K562 (cell line): ENCODE results near the gene FAM107B. TPM values are rescaled to one million over a fixed set of nuclear protein-coding genes. Genes with fewer than 3 reads are reported as not detected.

Source experiments
- ATAC-seq: fragments of 200-7000 bp; cut with Tn5 transposase; 3 replicates; pipeline ENCODE4 v1.9.1; 2020; ENCODE audit warnings: moderate library complexity
- BruUV-seq: library from RNA; stranded (reverse); fragments of 400-500 nt; replicated peaks from 2 replicates; lab custom pipeline; 2021; lab: Mats Ljungman, UMichigan
- CTCF ChIA-PET: fragments of 300-600 bp; formaldehyde crosslinking; extraction: SDS; loops from one replicate; lab custom pipeline; 2021; ENCODE audit warnings: low intra/inter-chr PET ratio; lab: Yijun Ruan, JAX
- POLR2A ChIA-PET: fragments of 300-600, 350-650 bp; sonication (Branson Sonifier 250); formaldehyde crosslinking; extraction: SDS; loops from one replicate; lab custom pipeline; 2021; ENCODE audit warnings: antibody characterized with exemption, inconsistent platforms; lab: Yijun Ruan, JAX
- DNase-seq, 4 experiments: peaks; one replicate each; pipeline versions ENCODE4 v3.0.0 to v3.0.0-alpha.2; 2011 to 2018; ENCODE audit warnings: low spot score in 3 of 4, mixed read lengths in 3 of 4; ENCODE audit errors: extremely low read depth in 1 of 4
- FAIRE-seq: peaks from 2 replicates; lab custom pipeline; 2011; peaks lifted over from hg19 to GRCh38; lab: Jason Lieb, UNC
- H2AFZ ChIP-seq: 2 replicates; pipeline ENCODE4 v1.6.0; 2011; ENCODE audit warnings: low read depth, low read length, control low read depth, inconsistent platforms
- H3K27ac ChIP-seq: fragments of 200-600 bp; 3 replicates; pipeline ENCODE4 v1.8.0; 2011; ENCODE audit warnings: low read depth, mild to moderate bottlenecking, control low read depth, inconsistent platforms, low read length, moderate library complexity, mixed read lengths; ENCODE audit errors: extremely low read depth
- H3K27me3 ChIP-seq, 2 experiments: fragments of 300-600 bp in 1 of 2; 2 replicates in 1 of 2; 3 replicates in 1 of 2; pipeline versions ENCODE4 v1.6.0 to v1.8.0; 2011; ENCODE audit warnings: inconsistent platforms in 2 of 2, low read length in 2 of 2, mild to moderate bottlenecking in 1 of 2, mixed read lengths in 1 of 2, moderate library complexity in 1 of 2; ENCODE audit not compliant: control insufficient read depth in 2 of 2, insufficient read depth in 2 of 2
- H3K36me3 ChIP-seq: fragments of 300-600 bp; 3 replicates; pipeline ENCODE4 v1.8.0; 2011; ENCODE audit warnings: mild to moderate bottlenecking, low read length, inconsistent platforms; ENCODE audit not compliant: control insufficient read depth, insufficient read depth
- H3K4me1 ChIP-seq, 2 experiments: fragments of 200-600 bp in 1 of 2; replicated peaks in 1 of 2; 2 replicates in 1 of 2; 3 replicates in 1 of 2; pipeline versions ENCODE4 v1.5.1 to v1.8.0; 2011; ENCODE audit warnings: inconsistent platforms in 2 of 2, low read length in 2 of 2, mild to moderate bottlenecking in 1 of 2, mixed read lengths in 1 of 2, moderate library complexity in 1 of 2; ENCODE audit not compliant: control insufficient read depth in 2 of 2, insufficient read depth in 2 of 2
- H3K4me2 ChIP-seq: 2 replicates; pipeline ENCODE4 v1.6.1; 2011; ENCODE audit warnings: low read length, control low read depth, inconsistent platforms, mixed read lengths; ENCODE audit not compliant: insufficient read depth
- H3K4me3 ChIP-seq: fragments of 200-600 bp; sonication (generic), shearing (Covaris generic); 2 replicates; pipeline ENCODE4 v1.5.1; 2016; ENCODE audit warnings: control low read depth, inconsistent platforms
- H3K79me2 ChIP-seq: fragments of 200-600 bp; 3 replicates; pipeline ENCODE4 v1.8.0; 2011; ENCODE audit warnings: low read length, inconsistent platforms; ENCODE audit not compliant: control insufficient read depth, insufficient read depth
- H3K9ac ChIP-seq, 2 experiments: 2 replicates each; pipeline versions ENCODE4 v1.6.0 to v1.6.1; 2011; ENCODE audit warnings: low read depth in 2 of 2, low read length in 2 of 2, control low read depth in 1 of 2, inconsistent platforms in 1 of 2, mild to moderate bottlenecking in 1 of 2, mixed read lengths in 1 of 2; ENCODE audit not compliant: insufficient read depth in 1 of 2
- H3K9me1 ChIP-seq: one replicate; pipeline ENCODE4 v1.6.0; 2011; ENCODE audit warnings: inconsistent platforms, mild to moderate bottlenecking, low read length, moderate library complexity; ENCODE audit not compliant: control insufficient read depth, insufficient read depth
- H3K9me3 ChIP-seq: replicated peaks from 2 replicates; pipeline ENCODE4 v1.5.1; 2011; ENCODE audit warnings: low read depth, low read length, inconsistent platforms; ENCODE audit not compliant: control insufficient read depth, insufficient read depth
- H4K20me1 ChIP-seq: replicated peaks from 2 replicates; pipeline ENCODE4 v1.6.1; 2011; ENCODE audit warnings: low read length, inconsistent platforms, mixed read lengths; ENCODE audit not compliant: control insufficient read depth, insufficient read depth
- ILF3 ChIP-seq: fragments of 450-650 bp; IDR thresholded peaks from 2 replicates; pipeline ENCODE4 v1.6.1; 2018; ENCODE audit warnings: antibody characterized with exemption, mild to moderate bottlenecking, moderate library complexity, borderline replicate concordance
- PHTF2 ChIP-seq: fragments of 250-450 bp; sonication (Bioruptor Pico); IDR thresholded peaks from 2 replicates; pipeline ENCODE4 v1.5.0; 2021; ENCODE audit warnings: mild to moderate bottlenecking
- SMARCC2 ChIP-seq: fragments of 450-650 bp; IDR thresholded peaks from 2 replicates; pipeline ENCODE4 v1.6.1; 2017; ENCODE audit warnings: antibody characterized with exemption, moderate library complexity, mild to moderate bottlenecking, low read depth
- SRSF7 ChIP-seq: fragments of 200-400 bp; formaldehyde crosslinking; optimal IDR thresholded peaks from 2 replicates; pipeline ENCODE3; 2017; ENCODE audit warnings: mild to moderate bottlenecking, low read depth, low read length
- XRCC3 ChIP-seq: fragments of 450-650 bp; IDR thresholded peaks from 2 replicates; pipeline ENCODE4 v1.6.1; 2017; ENCODE audit warnings: mild to moderate bottlenecking, moderate library complexity
- ZBTB7A ChIP-seq: IDR thresholded peaks from 2 replicates; pipeline ENCODE4 v1.6.1; 2011; ENCODE audit warnings: low read depth, mild to moderate bottlenecking, low read length, moderate library complexity, borderline replicate concordance; ENCODE audit not compliant: control insufficient read depth
- ZC3H8 ChIP-seq: fragments of 450-650 bp; IDR thresholded peaks from 2 replicates; pipeline ENCODE4 v1.6.1; 2017
- ZNF12 ChIP-seq: sonication (generic); formaldehyde crosslinking; IDR thresholded peaks from 2 replicates; pipeline ENCODE4 v1.4.0; 2020; ENCODE audit warnings: mild to moderate bottlenecking, missing genetic modification reagents
- ZNF561 ChIP-seq: fragments of 450-650 bp; formaldehyde crosslinking; conservative IDR thresholded peaks from 2 replicates; pipeline ENCODE4 v1.4.0; 2020; ENCODE audit warnings: mild to moderate bottlenecking, moderate library complexity
- WGBS: fragments of 100-300 bp; shearing (Covaris generic); methylation state at CpG from one replicate; pipeline ENCODE4 v1.1.6; 2016; ENCODE audit warnings: low coverage, mixed read lengths; ENCODE audit not compliant: insufficient coverage; ENCODE audit errors: missing lambda C conversion rate; 5-methylcytosine and 5-hydroxymethylcytosine counted together
- in situ Hi-C: fragments of 300-500 bp; cut with MboI; formaldehyde crosslinking; loops from 4 replicates; pipeline ENCODE4 v1.15.0; 2018; ENCODE audit warnings: inconsistent platforms, mixed read lengths
- intact Hi-C: fragments of 100-400 bp; cut with micrococcal nuclease; formaldehyde crosslinking; loops from 2 replicates; pipeline ENCODE4 v1.14.2; 2022
- polyA plus RNA-seq, 8 experiments: library from polyadenylated mRNA; depleted of rRNA in 4 of 8; stranded (reverse) in 5 of 8; unstranded in 3 of 8; fragments of >200 nt; fragmentation: Nextera tagmentation in 2 of 8; fragmentation: Illumina TruSeq in 1 of 8; extraction: Ambion mirVana in 2 of 8; extraction: Trizol in 1 of 8; gene quantifications; 2 replicates each; pipeline versions ENCODE4 v1.2.1 to v1.2.3, GENCODE V29; 2011 to 2014; ENCODE audit warnings: inconsistent platforms in 1 of 8, missing spikeins in 1 of 8
- total RNA-seq, 7 experiments: library from RNA; depleted of rRNA in 6 of 7; stranded (reverse); fragments of >200 nt in 6 of 7; fragmentation: Illumina TruSeq in 2 of 7; extraction: Trizol in 2 of 7; gene quantifications; 2 replicates each; pipeline versions ENCODE4 v1.2.1 to v1.2.3, GENCODE V29; 2011 to 2021; ENCODE audit warnings: low replicate concordance in 1 of 7
- TF ChIP-seq, protein P1 (sequence below): fragments of 450-650 bp; formaldehyde crosslinking; IDR thresholded peaks from 2 replicates; pipeline ENCODE4 v1.4.0; 2020; ENCODE audit warnings: mild to moderate bottlenecking, mixed read lengths
- TF ChIP-seq, protein P2 (sequence below): fragments of 450-650 bp; formaldehyde crosslinking; IDR thresholded peaks from 2 replicates; pipeline ENCODE4 v1.4.0; 2022; ENCODE audit warnings: missing genetic modification characterization

FAM107B gene
- total and polyA plus RNA-seq, 9 of the 15 experiments (the other 6 are each of a cell fraction or from before 2014, with no cell fraction given) = 0.40 to 2.8 (median 1.4) TPM

DNA sequence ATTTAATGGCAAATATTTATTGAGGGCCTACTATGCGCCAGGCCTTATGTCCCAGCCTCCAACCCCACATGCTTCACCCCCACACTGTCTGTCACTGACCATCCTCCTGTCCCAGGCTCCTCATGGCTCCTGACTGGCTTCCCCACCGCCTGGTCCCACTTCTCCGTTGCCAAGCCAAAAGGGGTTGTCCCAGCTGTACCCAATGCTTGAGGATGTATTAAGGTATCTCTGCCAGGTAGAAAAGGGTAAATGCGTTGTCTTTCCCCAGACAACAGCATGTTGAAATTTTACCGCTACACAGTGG, 275.1 kb downstream of the FAM107B start:
- Histone ChIP-seq H3K9ac (no peak overlapping the region), H3K4me3 (no peak overlapping the region), H3K9me3 (no peaks in the 10 kb centered on the region), H3K9me1 (no peaks in the 10 kb centered on the region), H3K27ac (no peak overlapping the region), H3K36me3 (no peaks in the 10 kb centered on the region), H3K4me1 (no peaks in the 10 kb centered on the region), H3K27me3 (peaks cover 0 to 29% of the 10 kb centered on the region in 2 experiments; a peak in 2 of 5 replicates), H4K20me1 (no peaks in the 10 kb centered on the region), H3K79me2 (no peaks in the 10 kb centered on the region), H3K4me2 (no peak overlapping the region), H2AFZ (no peak overlapping the region)
- FAIRE-seq (no peak), ATAC-seq (no peak), DNase-seq (no peak)
- CTCF ChIA-PET = interaction anchor here (1.0 to 2.4 kb wide), 2 partner anchors 472 to 607 kb away, joined by 5 to 15 read pairs; no protein-coding TSS in a partner anchor
- intact Hi-C loops = loop anchor here (5.0 kb wide), 2 partner anchors 58 to 473 kb away; no protein-coding TSS in a partner anchor
- POLR2A ChIA-PET = no interaction called here
- TF ChIP-seq SMARCC2 = no peak
- no peak for TF ChIP-seq PHTF2 (CRISPR knock-in tag)
- no peak for TF ChIP-seq XRCC3
- no peak for TF ChIP-seq ZBTB7A
- no peak for TF ChIP-seq ZC3H8
- no peak for TF ChIP-seq ZNF561
- TF ChIP-seq, protein P1, sequence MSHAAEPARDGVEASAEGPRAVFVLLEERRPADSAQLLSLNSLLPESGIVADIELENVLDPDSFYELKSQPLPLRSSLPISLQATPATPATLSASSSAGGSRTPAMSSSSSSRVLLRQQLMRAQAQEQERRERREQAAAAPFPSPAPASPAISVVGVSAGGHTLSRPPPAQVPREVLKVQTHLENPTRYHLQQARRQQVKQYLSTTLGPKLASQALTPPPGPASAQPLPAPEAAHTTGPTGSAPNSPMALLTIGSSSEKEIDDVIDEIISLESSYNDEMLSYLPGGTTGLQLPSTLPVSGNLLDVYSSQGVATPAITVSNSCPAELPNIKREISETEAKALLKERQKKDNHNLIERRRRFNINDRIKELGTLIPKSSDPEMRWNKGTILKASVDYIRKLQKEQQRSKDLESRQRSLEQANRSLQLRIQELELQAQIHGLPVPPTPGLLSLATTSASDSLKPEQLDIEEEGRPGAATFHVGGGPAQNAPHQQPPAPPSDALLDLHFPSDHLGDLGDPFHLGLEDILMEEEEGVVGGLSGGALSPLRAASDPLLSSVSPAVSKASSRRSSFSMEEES (CRISPR knock-in tag) = no peak
- TF ChIP-seq ILF3 = no peak
- TF ChIP-seq SRSF7 = no peak
- TF ChIP-seq, protein P2, sequence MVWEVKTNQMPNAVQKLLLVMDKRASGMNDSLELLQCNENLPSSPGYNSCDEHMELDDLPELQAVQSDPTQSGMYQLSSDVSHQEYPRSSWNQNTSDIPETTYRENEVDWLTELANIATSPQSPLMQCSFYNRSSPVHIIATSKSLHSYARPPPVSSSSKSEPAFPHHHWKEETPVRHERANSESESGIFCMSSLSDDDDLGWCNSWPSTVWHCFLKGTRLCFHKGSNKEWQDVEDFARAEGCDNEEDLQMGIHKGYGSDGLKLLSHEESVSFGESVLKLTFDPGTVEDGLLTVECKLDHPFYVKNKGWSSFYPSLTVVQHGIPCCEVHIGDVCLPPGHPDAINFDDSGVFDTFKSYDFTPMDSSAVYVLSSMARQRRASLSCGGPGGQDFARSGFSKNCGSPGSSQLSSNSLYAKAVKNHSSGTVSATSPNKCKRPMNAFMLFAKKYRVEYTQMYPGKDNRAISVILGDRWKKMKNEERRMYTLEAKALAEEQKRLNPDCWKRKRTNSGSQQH (CRISPR knock-in tag) = no peak
- TF ChIP-seq ZNF12 (CRISPR knock-in tag) = no peak
- no TSS peak for BruUV-seq
- WGBS = 7% methylated on average over 5 of the region's 5 CpGs
- in situ Hi-C loops = no loop called here
